22Rv1 (cell line): ENCODE data around the gene PDE1A.

ENCODE experiments used
- ZFX ChIP-seq: fragments of 450-650 bp; IDR thresholded peaks from 2 replicates; pipeline ENCODE4 v1.6.1; 2017; ENCODE audit warnings: antibody characterized with exemption, borderline replicate concordance
- TF ChIP-seq, protein P1 (sequence below): fragments of 450-650 bp; IDR thresholded peaks from 2 replicates; pipeline ENCODE4 v1.5.1; 2017; ENCODE audit warnings: mild to moderate bottlenecking

DNA sequence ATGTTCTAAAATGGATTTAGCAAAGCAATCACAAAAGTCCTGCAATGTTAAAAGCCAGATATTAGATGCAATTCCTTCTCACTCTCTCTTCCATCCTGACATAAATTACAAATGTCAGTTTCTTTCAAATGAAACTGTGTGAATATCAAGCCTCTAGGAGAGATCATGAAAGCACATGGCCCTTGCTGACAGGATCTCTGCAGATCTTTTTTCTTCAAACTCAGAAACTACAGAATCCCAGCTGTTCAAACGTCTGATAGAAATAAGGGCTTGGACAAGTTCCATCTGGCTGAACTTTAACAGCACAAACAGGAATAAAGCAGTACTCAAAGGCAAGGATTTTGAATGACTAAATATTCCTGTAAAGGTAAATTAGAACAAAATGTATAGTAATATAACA lies 47.6 kb downstream of the PDE1A start:
- TF ChIP-seq, protein P1, sequence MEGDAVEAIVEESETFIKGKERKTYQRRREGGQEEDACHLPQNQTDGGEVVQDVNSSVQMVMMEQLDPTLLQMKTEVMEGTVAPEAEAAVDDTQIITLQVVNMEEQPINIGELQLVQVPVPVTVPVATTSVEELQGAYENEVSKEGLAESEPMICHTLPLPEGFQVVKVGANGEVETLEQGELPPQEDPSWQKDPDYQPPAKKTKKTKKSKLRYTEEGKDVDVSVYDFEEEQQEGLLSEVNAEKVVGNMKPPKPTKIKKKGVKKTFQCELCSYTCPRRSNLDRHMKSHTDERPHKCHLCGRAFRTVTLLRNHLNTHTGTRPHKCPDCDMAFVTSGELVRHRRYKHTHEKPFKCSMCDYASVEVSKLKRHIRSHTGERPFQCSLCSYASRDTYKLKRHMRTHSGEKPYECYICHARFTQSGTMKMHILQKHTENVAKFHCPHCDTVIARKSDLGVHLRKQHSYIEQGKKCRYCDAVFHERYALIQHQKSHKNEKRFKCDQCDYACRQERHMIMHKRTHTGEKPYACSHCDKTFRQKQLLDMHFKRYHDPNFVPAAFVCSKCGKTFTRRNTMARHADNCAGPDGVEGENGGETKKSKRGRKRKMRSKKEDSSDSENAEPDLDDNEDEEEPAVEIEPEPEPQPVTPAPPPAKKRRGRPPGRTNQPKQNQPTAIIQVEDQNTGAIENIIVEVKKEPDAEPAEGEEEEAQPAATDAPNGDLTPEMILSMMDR, result no peak
- TF ChIP-seq ZFX, result no peak
